OCI-M2 (cell line): ENCODE data around the gene CRYBA1.
"Not testable (repeated sequence)": the region's sequence is repeated elsewhere in the genome, so short reads cannot be mapped to it uniquely, and the experiment has no call there.

ENCODE experiments used
- DNase-seq: peaks from one replicate; lab custom pipeline; 2025; ENCODE audit not compliant: unreplicated experiment; lab: John Stamatoyannopoulos, UW

CRYBA1 gene

DNA sequence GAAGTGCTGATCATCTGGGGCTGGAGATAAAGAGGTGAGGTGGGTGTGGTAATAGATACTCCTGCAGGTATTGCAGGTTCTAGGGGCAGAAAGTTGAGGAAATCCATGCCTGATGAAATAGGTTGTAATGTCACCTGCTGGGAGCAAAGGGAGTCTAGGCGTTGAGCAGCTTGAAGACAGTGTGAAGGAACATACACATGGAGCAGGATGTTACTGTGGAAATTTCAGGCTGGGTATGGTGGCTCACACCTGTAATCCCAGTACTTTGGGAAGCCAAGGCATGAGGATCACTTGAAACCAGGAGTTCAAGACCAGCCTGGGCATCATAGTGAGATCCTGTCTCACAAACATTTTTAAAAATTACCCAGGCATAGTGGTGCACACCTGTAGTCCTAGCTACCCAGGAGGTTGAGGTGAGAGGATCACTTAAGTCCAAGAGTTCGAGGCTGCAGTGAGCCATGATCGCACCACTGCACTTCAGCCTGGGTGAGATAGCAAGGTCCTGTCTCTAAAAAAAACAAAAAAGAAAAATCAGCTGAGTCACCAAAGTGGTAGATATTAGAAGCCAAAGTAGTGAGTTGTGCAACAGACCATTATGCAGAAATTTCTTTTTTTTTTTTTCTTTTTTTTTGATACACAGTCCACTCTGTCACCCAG lies 9.1 kb upstream of the CRYBA1 start:
- DNase-seq, result no peak

DNA sequence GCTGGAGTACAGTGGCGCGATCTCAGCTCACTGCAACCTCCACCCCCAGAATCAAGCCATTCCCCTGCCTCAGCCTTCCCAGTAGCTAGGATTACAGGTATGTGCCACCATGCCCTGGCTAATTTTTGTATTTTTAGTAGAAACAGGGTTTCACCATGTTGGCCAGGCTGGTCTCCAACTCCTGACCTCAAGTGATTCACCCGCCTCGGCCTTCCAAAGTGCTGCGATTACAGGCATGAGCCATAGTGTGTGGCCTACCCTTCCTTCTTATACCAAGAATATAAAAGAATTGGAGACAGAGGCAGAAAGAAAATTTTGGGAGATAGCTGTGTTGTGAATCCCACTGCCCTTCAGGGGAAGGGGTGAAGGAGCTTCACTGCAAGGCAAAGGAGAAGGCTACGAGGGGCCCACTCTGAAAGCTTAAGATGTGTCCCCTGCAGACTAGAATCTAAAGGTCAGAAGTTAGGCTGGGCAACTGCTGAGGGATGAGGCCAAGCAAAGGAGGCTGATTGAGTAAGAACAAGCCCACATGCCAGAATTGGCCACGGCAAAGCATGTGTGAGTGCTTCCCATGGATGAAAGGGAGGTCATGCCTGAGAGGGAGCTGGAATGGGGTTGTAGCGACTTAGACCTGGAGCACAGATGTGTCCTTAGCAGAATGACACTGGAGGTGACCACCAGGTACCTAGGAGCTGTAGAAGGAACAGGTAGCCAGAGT lies 8.4 kb upstream of the CRYBA1 start:
- no peak for DNase-seq

DNA sequence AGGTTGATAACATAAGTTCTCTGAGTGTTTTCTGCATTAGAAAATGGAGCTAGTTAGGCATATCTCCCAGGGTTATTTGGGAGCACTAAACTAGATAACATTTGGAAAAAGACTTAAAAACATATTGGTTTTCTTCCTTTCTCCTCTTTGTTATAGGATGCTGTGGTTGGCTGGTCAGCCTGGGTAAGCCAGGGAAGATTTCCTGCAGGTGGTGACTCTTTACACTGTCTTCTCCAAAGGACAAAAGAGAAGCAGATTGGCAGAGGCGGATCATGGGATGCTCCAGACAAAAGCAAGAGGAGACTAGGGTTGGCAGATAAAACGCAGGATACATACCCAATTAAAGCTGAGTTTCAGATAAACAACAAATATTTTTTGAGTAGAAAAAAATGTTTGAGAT lies 6.2 kb upstream of the CRYBA1 start:
- no peak for DNase-seq

DNA sequence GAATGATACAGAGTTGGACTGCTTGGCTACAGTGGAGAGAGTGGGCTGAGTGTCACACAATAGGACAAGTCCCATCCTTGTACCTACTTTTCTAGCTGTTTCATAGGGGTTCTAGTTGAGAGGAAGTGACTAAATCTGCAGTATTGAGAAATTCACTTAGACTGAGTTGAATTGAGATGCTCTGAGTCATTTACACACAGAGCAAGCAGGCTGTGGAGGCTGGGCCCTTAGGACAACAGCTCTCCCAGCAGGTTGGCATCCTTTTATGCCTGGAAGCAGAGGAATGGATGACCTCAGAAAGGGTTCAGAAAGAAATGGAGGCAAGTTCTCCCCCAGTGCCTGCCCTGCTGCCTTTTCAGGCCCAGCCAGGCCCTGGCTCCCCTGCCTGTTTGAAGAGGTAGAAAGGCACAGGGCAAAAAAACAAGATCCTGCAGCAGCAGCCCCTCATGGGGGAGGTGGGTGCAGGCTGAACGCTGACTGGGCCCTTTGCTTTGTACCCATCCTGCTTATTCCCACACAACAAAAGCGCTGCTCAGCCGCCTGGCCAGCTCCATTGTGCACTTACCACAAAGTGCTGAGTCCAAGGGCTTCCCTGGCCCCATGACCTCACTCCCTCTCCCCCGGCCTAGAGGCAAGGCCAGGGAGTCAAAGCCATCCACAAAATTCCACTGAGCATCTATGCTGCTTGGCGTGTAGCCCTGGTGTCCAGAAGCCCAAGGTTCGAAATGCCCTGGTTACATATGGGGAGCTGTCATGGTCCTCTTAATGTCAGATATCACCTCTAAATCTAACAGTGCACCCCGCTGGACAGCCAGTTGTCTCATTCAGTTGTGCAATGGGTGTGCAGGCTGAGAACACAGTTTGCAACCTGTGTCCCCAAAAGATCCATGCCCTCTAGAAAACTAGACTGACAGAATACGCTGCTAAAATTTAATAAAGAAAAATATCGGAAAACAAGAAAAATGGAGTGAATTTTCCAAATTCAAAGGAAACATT lies 5.4 kb upstream of the CRYBA1 start:
- no peak for DNase-seq

DNA sequence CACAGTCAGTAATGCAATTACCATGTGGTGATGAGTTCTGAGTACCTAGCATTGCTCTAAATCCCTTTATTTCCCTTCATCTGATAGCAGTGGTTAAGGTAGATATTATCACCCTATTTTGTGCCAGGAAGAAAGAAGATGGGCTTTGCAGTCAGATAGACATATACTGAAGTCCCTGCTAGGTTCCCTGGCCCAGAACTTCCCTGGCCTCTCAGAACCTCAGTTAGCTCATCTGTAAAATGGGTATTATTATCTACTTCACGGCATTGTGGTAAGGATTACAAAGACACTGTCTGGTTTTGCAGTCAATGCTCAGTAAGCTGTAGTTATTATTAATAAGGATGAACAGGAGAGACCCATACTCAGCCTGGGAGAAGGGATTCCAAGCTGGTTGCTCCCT lies 4.6 kb upstream of the CRYBA1 start:
- DNase-seq, result no peak

DNA sequence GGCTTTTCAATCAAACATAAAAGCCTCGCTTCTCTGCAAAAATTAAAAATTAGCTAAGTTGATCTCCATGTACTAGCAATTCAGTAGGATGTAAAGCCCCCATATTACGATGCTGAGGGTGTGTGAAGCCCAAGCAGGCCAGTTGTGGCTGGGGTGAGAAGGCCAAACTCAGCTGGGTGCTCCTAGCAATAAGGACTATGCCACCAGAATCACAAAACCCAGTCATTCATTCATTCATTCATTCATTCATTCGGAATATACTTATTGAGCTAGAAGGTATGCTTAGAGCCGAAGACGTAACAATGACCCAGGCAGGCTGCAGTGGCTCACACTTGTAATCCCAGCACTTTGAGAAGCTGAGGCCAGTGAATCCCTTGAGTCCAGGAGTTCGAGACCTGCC lies 3.9 kb upstream of the CRYBA1 start:
- no peak for DNase-seq

DNA sequence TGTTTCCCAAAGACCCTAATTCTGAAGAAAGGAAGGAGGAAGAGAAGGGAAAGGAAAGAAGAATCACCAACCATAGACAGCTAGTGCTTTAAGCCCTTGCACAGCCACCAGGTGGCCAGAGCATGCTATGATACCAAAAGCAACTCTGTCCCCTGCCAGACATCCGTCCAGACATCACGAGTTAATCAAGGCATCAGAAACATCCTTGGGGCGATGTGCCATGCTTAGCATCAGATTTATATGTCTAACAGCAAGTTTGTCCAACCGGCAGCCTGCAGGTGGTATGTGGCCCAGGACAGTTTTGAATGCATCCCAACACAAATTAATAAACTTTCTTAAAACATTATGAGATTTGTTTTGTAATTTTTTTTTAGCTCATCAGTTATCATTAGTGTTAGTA lies 2.9 kb upstream of the CRYBA1 start:
- DNase-seq, result no peak

DNA sequence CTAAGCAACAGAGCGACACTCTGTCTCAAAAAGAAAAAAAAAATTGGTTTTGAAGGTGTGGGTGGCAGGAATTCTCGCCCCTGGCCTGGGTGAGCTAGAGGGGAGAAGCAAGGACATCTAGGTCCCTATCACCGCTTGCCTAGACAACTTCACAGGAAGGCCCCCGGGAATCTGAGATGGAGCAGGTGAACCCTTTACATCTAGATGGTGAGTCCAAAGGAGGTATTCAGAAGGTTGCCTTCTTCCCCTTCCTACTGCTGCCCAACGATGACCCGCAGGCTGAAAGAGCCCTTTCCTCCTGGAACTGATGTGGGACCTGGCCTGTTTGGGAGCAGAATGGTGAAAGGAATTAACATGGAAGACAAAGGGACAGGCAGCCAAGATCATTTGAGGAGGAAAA lies 1.3 kb upstream of the CRYBA1 start:
- DNase-seq, result no peak

DNA sequence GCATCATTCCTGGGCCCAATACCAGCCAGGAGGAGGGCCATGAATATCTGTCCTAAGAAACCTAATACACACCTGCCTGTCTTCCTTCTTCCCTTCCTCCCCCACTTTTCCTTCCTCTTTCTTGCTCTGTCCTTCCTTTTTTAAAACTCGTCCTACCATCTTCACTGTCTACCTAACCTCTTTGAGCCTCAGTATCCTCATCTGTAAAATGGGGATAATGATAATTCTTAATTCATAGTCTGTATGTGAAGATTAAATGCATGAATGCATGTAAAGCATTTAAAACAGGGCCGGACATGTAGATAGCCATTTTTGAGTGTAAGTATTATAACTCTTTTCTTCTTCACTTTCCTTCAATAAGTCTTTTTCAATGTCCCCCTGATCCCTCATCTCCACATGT lies 560 bp downstream of the CRYBA1 start:
- DNase-seq, result no peak

DNA sequence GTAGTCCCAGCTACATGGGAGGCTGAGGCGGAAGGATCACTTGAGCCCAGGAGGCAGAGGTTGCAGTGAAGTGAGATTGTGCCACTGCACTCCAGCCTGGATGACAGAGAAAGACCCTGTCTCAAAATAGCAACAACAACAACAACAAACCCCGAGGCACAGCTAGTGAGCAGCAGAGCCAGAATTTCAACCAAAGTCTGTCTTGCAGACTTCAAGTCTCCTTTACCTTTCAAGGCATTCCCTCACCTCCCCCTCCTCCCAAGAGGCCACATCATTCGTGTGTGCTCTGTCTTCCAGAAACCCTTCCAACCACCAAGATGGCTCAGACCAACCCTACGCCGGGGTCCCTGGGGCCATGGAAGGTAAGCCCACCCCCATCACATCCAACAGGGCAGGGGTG lies 2.2 kb downstream of the CRYBA1 start:
- no peak for DNase-seq

DNA sequence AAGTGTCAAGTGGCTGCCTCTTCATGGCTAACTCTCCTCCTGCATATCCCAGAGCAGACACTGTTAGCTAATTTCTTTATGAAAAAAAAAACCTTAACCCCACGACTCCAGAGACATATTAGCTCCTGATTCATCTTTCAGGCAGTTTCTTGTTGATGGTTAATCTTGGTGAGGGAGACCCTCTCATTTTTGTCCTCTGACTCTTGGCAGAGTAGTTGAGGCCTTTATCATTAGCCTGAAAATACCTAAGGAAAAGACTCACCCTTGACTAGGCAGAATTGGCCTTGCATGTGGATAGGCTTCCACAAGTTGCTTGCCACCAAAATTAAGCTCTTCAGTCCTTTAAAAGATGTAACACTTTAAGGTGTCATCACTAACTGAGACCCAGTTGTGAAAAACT lies 4.0 kb downstream of the CRYBA1 start:
- no peak for DNase-seq

DNA sequence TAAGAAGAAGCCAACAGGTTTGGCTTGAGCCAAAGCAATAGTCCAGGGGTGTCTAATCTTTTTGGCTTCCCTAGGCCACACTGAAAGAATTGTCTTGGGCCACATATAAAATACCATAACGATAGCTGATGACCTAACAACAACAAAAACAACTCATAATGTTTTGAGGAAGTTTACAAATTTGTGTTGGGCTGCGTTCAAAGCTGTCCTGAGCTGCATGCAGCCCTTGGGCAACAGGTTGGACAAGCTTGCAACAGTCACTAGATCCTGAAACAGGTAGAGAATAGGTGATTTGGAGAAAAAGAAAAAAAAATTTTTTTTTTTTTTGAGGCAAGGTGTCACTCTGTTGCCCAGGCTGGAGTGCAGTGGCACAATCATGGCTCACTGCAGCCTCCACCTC lies 4.5 kb downstream of the CRYBA1 start:
- no peak for DNase-seq

DNA sequence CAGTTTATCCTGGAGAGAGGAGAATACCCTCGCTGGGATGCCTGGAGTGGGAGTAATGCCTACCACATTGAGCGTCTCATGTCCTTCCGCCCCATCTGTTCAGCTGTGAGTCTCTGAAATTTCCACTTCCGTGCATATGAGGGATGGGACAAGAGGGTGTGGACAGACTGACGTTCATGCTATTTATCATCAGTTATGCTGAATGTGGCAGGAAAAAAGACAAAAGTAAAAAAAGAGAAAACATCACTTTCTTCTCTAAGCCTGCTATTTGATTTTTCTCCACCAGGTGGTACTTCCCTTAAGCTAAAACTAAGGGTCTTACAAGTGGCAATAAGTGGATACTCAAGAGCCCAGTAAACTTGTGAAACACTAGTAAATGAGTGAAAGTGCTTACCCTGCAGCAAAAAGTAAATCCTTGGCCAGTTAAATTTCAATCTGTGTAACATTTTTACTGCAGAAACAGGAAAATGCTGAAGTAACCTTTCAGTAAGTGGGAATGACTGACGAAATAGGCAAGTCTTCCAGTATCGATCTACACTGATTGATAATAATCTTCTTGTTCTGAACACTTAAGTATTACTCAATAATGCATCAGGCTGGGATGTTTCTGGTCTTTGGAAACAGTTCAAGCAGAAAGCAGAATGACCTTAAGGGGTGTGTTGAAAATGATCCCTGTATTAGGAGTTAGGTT lies 5.6 kb downstream of the CRYBA1 start:
- no peak for DNase-seq

DNA sequence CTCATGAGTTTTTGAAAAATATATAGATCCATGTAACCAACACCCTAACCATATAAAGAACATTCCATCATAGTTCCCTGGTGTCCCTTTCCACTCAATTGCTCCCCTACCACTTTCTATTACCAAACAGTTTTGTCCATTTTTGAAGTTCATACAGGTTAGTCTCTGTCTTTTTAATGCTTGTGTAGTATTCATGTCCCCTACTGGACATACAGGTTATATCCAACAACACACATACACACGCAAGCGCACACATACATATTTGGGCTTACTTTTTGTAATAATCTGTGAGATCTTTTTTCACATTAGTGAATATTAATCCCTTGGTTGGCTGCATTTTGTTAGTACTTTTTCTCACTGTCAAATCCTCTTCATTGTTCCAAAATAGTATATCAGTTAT lies 6.4 kb downstream of the CRYBA1 start:
- no peak for DNase-seq

DNA sequence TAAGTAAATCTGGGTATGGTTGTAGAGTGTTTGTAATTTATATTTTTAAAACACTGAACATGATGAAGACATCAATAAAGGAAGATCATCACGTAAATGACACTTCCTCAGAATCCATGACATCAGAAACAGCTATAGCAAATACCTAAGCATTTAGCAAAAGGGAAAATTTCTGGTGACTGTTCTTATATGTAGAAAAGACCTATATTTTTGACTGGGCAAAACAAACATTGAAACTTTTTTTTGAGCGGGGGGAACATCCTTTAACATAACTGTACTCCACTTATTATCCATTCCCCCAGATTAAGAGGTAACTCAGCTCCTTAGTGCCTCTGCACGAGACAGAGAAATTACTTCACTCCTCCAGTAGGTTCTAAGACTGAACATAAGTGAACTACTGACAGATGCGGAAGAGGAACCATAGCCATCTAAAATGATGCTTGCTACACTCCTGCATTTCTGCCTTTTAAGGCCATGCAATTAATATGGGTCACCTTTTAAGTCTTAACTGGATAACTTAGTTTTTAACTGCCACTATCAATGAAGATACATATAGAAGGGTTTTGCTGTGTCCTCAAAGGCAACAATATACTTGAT lies 9.4 kb downstream of the CRYBA1 start:
- no peak for DNase-seq

DNA sequence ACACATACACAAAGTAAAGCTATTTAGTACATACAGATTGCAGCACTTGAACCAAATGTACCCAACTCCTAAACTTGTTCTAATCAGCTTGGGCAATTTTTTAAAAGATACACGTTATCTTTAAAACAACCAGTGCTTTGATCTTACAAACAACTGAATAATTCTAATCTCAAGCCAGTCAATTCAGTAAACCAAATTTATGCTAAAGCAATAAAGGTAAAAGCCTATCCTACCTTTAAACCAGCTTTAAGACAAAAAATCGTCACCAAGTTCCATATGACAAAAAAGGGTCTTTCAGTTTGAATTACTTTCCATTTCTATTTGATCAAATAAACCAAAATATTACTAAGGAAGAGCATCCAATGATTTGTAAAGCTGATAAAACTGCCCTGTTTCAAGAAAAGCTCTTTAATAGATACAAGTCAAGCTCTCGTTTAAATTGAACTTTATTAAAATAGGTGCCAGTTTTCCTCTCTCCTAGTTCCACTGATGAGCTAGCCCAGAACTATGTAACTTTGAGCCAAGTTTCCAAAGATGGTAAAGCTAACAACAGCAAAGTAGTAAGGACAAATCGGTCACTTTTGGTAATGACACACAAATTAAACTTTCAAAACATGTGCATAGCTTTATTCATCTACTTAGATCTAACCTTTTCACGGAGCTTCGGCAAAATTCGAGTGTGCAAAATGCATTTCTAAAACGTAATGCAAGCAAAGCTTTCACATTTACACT lies 10.2 kb downstream of the CRYBA1 start:
- no peak for DNase-seq

DNA sequence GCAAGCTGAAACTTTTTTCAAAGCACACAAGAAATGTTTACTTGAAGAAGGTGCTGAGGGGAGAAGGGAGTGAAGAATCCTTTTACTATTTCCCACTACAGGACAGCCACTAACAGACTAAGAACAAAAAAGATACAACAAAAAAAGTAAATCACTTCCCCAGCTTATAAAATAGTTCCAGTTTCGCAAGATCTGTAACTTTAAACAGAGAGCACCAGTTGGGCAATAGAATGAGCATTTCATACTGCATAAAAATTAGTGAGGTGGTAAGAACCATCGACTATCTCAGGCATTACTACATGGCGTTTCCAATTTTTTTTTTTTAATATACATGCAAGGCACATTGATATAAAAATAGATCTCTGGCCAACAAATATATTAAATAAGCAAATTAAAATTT lies 11.1 kb downstream of the CRYBA1 start:
- DNase-seq, result no peak

DNA sequence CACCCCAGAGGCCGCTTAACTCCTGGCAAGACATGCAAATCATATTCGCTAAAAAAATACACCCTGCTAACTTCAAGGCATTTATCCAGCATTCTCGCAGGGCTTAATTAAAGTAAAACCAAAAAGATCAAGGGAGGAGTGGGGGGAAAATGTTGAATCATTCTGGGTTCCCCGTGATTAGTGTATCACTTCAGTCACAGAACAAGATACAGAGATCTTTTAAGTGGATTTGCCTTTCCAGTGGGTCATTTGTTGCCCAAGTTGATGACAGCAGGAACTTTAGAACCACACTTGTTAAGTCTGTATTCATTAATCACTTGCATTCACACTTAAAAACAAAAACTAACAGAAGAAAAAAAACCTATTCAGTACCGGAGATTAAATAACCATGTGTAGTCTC lies 17.3 kb downstream of the CRYBA1 start:
- DNase-seq, result no peak

DNA sequence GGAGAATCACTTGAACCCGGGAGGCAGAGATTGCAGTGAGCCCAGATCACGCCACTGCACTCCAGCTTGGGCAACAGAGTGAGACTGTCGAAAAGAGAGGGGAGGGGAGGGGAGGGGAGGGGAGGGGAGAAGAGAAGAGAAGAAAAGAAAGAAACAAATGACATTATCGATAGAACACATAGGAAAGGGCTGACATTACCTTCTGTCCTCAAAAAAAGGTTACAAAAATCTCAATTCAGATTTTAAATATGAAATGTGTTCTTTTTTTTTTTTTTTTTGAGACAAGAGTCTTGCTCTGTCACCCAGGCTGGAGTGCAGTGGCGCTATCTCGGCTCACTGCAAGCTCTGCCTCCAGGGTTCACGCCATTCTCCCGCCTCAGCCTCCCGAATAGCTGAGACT lies 25.3 kb downstream of the CRYBA1 start:
- DNase-seq, result not testable (repeated sequence)

DNA sequence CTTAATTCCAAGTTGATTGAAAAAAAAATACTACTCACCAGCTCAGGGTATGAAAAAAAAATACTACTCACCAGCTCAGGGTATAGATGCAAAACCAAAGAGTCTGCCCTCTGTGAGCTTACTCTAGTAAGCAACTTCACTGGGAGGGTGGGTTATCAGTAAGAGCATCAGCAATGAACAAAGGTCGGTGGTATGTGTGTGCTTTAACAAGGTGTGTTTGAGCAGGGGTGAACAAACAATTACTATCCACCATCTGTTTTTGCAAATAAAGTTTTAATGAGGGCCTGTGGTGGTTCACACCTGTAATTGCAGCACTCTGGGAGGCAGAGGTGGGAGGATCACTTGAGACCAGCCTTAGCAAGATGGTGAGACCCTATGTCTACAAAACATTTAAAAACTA lies 27.3 kb downstream of the CRYBA1 start:
- no peak for DNase-seq
